Immature natural killer cell (primary cell): ENCODE measurements around the gene PFKL. TPM values are rescaled to one million over a fixed set of nuclear protein-coding genes. Genes with fewer than 3 reads are reported as not detected.
A peak's percentile ranks its signal among the peaks of the same experiment; 100 is the strongest.

Source experiments
- DNase-seq, 3 donors: peaks; one replicate each; pipeline ENCODE4 v3.0.0; 2022; ENCODE audit warnings: mixed read lengths in 1 of 3
- H3K27ac Mint-ChIP-seq, 6 donors: one replicate each; pipeline ENCODE4 v1.8.0; 2020; ENCODE audit warnings: mixed read lengths in 6 of 6, mild to moderate bottlenecking in 5 of 6, inconsistent platforms in 4 of 6, moderate library complexity in 3 of 6
- H3K27me3 Mint-ChIP-seq, 3 donors: one replicate each; pipeline ENCODE4 v1.8.0; 2020 to 2021; ENCODE audit warnings: low read depth in 3 of 3, mild to moderate bottlenecking in 3 of 3, mixed read lengths in 3 of 3, moderate library complexity in 3 of 3, inconsistent platforms in 1 of 3
- H3K36me3 Mint-ChIP-seq, 3 donors: one replicate each; pipeline ENCODE4 v1.8.0; 2020; ENCODE audit warnings: mixed read lengths in 3 of 3, inconsistent platforms in 2 of 3, mild to moderate bottlenecking in 2 of 3
- H3K4me1 Mint-ChIP-seq, 2 donors: one replicate each; pipeline ENCODE4 v1.8.0; 2020; ENCODE audit warnings: inconsistent platforms in 2 of 2, mild to moderate bottlenecking in 2 of 2, mixed read lengths in 2 of 2, moderate library complexity in 1 of 2
- H3K4me3 Mint-ChIP-seq, 5 donors: one replicate each; pipeline ENCODE4 v1.8.0; 2020; ENCODE audit warnings: mild to moderate bottlenecking in 5 of 5, mixed read lengths in 5 of 5, inconsistent platforms in 3 of 5, moderate library complexity in 3 of 5
- H3K9me3 Mint-ChIP-seq, 6 donors: one replicate each; pipeline ENCODE4 v1.8.0; 2020; ENCODE audit warnings: mild to moderate bottlenecking in 6 of 6, mixed read lengths in 6 of 6, inconsistent platforms in 4 of 6, moderate library complexity in 3 of 6
- polyA plus RNA-seq, 3 donors: library from polyadenylated mRNA; unstranded; fragments of 300-500 nt; fragmentation: Illumina TruSeq; gene quantifications; one replicate each; pipeline ENCODE4 v1.2.3, GENCODE V29; 2021

PFKL gene
- polyA plus RNA-seq, 3 donors from 2014 or later, result 57.9 to 88.8 (median 84.6) TPM

GRCh38 chr21:44328242-44328895, 28.5 kb downstream of the PFKL start:
- Mint-ChIP-seq H3K4me1 (no peaks in the 10 kb centered on the region), H3K27ac (peak overlapping the region in 1 of 6 donors; percentile 3), H3K36me3 (no peaks in the 10 kb centered on the region), H3K4me3 (no peak overlapping the region), H3K27me3 (peaks cover 0 to 5% (median 0%) of the 10 kb centered on the region in 3 donors), H3K9me3 (no peaks in the 10 kb centered on the region)
- no peak for DNase-seq

- H3K27ac Mint-ChIP-seq, result no peak overlapping the region
- H3K9me3 Mint-ChIP-seq, result no peaks in the 10 kb centered on the region
- DNase-seq, result no peak
- no peak overlapping the region for H3K4me3 Mint-ChIP-seq
- peaks cover 0 to 5% (median 0%) of the 10 kb centered on the region in 3 donors for H3K27me3 Mint-ChIP-seq
- no peaks in the 10 kb centered on the region for H3K36me3 Mint-ChIP-seq
- no peaks in the 10 kb centered on the region for H3K4me1 Mint-ChIP-seq
These were observed 29.4 kb downstream of the PFKL start for GRCh38 chr21:44329086-44329889.

GRCh38 chr21:44329971-44330681, 30.3 kb downstream of the PFKL start:
- H3K4me3 Mint-ChIP-seq, result no peak overlapping the region
- H3K27me3 Mint-ChIP-seq, result peaks cover 0 to 5% (median 0%) of the 10 kb centered on the region in 3 donors
- no peaks in the 10 kb centered on the region for H3K9me3 Mint-ChIP-seq
- no peaks in the 10 kb centered on the region for H3K4me1 Mint-ChIP-seq
- no peaks in the 10 kb centered on the region for H3K36me3 Mint-ChIP-seq
- DNase-seq, result no peak
- no peak overlapping the region for H3K27ac Mint-ChIP-seq

GRCh38 chr21:44330698-44331097, 30.8 kb downstream of the PFKL start:
- DNase-seq, result no peak
- Mint-ChIP-seq H3K27ac (no peak overlapping the region), H3K27me3 (peaks cover 0 to 5% (median 1%) of the 10 kb centered on the region in 3 donors), H3K4me1 (no peaks in the 10 kb centered on the region), H3K4me3 (no peak overlapping the region), H3K36me3 (no peaks in the 10 kb centered on the region), H3K9me3 (no peaks in the 10 kb centered on the region)

GRCh38 chr21:44331209-44331608, 31.4 kb downstream of the PFKL start:
- Mint-ChIP-seq H3K27me3 (peaks cover 0 to 5% (median 1%) of the 10 kb centered on the region in 3 donors), H3K9me3 (no peaks in the 10 kb centered on the region), H3K36me3 (no peaks in the 10 kb centered on the region), H3K4me3 (no peak overlapping the region), H3K27ac (no peak overlapping the region), H3K4me1 (no peaks in the 10 kb centered on the region)
- no peak for DNase-seq

GRCh38 chr21:44331650-44332307, 31.9 kb downstream of the PFKL start:
- H3K36me3 Mint-ChIP-seq, result peaks cover 0 to 5% (median 0%) of the 10 kb centered on the region in 3 donors
- H3K27ac Mint-ChIP-seq, result no peak overlapping the region
- H3K9me3 Mint-ChIP-seq, result no peaks in the 10 kb centered on the region
- peaks cover 0 to 5% (median 1%) of the 10 kb centered on the region in 3 donors for H3K27me3 Mint-ChIP-seq
- H3K4me3 Mint-ChIP-seq, result no peak overlapping the region
- H3K4me1 Mint-ChIP-seq, result no peaks in the 10 kb centered on the region
- DNase-seq, result no peak

- H3K4me1 Mint-ChIP-seq, result peaks cover 0 to 2% of the 10 kb centered on the region in 2 donors
- no peak overlapping the region for H3K27ac Mint-ChIP-seq
- H3K36me3 Mint-ChIP-seq, result peaks cover 0 to 9% (median 0%) of the 10 kb centered on the region in 3 donors
- no peak for DNase-seq
- H3K27me3 Mint-ChIP-seq, result peaks cover 0 to 5% (median 1%) of the 10 kb centered on the region in 3 donors
- no peaks in the 10 kb centered on the region for H3K9me3 Mint-ChIP-seq
- no peak overlapping the region for H3K4me3 Mint-ChIP-seq
These were observed 32.5 kb downstream of the PFKL start for GRCh38 chr21:44332383-44332782.

GRCh38 chr21:44332965-44333364, 33.1 kb downstream of the PFKL start:
- Mint-ChIP-seq H3K27me3 (peaks cover 5 to 7% (median 6%) of the 10 kb centered on the region in 3 donors), H3K4me3 (no peak overlapping the region), H3K27ac (no peak overlapping the region), H3K4me1 (peaks cover 6 to 8% of the 10 kb centered on the region in 2 donors), H3K9me3 (no peaks in the 10 kb centered on the region), H3K36me3 (peaks cover 0 to 10% (median 0%) of the 10 kb centered on the region in 3 donors)
- DNase-seq, result no peak

- no peak overlapping the region for H3K4me3 Mint-ChIP-seq
- no peaks in the 10 kb centered on the region for H3K9me3 Mint-ChIP-seq
- H3K27ac Mint-ChIP-seq, result no peak overlapping the region
- H3K36me3 Mint-ChIP-seq, result peaks cover 0 to 10% (median 0%) of the 10 kb centered on the region in 3 donors
- H3K27me3 Mint-ChIP-seq, result peaks cover 6 to 12% (median 8%) of the 10 kb centered on the region in 3 donors
- H3K4me1 Mint-ChIP-seq, result peaks cover 6 to 12% of the 10 kb centered on the region in 2 donors
- no peak for DNase-seq
These were observed 33.9 kb downstream of the PFKL start for GRCh38 chr21:44333509-44334328.

GRCh38 chr21:44334329-44335030, 34.6 kb downstream of the PFKL start:
- no peak for DNase-seq
- H3K4me1 Mint-ChIP-seq, result peaks cover 9 to 15% of the 10 kb centered on the region in 2 donors
- peaks cover 9 to 16% (median 12%) of the 10 kb centered on the region in 3 donors for H3K27me3 Mint-ChIP-seq
- H3K27ac Mint-ChIP-seq, result no peak overlapping the region
- no peaks in the 10 kb centered on the region for H3K9me3 Mint-ChIP-seq
- no peak overlapping the region for H3K4me3 Mint-ChIP-seq
- peaks cover 0 to 10% (median 0%) of the 10 kb centered on the region in 3 donors for H3K36me3 Mint-ChIP-seq

- no peak overlapping the region for H3K4me3 Mint-ChIP-seq
- H3K36me3 Mint-ChIP-seq, result peaks cover 0 to 10% (median 0%) of the 10 kb centered on the region in 3 donors
- no peaks in the 10 kb centered on the region for H3K9me3 Mint-ChIP-seq
- no peak overlapping the region for H3K27ac Mint-ChIP-seq
- H3K4me1 Mint-ChIP-seq, result peaks cover 17 to 25% of the 10 kb centered on the region in 2 donors
- no peak for DNase-seq
- peaks cover 9 to 16% (median 12%) of the 10 kb centered on the region in 3 donors for H3K27me3 Mint-ChIP-seq
These were observed 35.6 kb downstream of the PFKL start for GRCh38 chr21:44335266-44336059.

GRCh38 chr21:44337449-44337848, 37.6 kb downstream of the PFKL start:
- peak overlapping the region in 4 of 5 donors; percentile 67 to 74 (median 73) for H3K4me3 Mint-ChIP-seq
- no peak for DNase-seq
- H3K4me1 Mint-ChIP-seq, result peaks cover 23 to 32% of the 10 kb centered on the region in 2 donors
- H3K27me3 Mint-ChIP-seq, result peaks cover 9 to 16% (median 12%) of the 10 kb centered on the region in 3 donors
- H3K27ac Mint-ChIP-seq, result peak overlapping the region; percentile 59 to 94 (median 80)
- H3K9me3 Mint-ChIP-seq, result no peaks in the 10 kb centered on the region
- H3K36me3 Mint-ChIP-seq, result peaks cover 0 to 10% (median 0%) of the 10 kb centered on the region in 3 donors
